Measurements from ENCODE around the gene SLC7A11.

Gene SLC7A11

DNA sequence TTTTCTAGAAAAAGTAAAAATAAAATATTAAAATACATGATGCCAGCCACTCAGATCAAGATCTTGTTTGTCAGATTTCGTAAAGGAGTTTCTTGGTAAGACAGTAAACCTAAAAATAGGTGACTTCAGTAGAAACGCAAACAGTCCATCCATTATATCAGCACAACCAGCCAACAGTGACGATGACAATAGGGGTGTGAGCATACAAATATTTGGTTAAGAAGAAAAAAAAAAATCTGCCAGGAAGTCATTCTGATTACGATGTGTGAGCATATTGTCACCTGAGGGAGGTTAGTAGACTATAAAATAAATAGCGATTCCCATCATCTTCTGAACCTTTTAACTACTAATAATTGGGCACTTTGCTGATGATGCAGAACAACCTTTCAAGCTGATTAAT, 37.6 kb downstream of the SLC7A11 start:
- no peak for DNase-seq

DNA sequence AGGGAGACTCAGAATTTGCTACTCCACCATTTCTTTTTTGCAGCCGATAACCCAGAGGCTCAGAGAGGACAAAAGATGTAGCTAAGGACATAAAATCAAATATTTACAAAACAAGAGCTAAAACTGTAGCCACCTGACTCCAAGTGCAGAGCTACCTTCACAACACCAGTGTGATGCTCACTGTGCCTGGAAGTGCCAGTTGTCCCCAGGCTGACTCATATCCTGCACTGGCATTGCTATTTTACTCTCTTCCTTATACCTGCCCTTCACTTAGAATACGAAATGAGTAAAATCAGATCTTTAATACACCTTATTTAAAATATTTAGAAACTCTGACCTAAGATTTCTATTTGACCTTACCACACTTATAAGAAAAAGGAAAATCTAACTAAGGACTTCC, 39.5 kb downstream of the SLC7A11 start:
- DNase-seq = no peak

DNA sequence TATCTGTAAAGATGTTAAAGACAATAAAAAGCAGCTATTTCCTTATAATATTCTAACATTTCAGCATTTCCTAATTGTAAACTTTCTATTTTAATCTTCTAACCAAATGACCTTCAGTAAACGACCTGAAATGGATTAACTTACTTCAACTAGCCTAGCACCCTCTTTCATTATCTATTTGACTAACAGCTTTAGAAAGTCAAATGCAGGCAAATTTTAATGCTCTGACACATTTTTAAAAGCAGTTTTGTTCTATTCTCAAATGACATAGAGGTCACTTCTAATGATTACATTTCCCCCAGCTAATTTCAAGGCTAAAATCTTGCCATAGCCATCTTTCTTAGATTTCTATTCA, 41.9 kb downstream of the SLC7A11 start:
- DNase-seq = peak; percentile 16

DNA sequence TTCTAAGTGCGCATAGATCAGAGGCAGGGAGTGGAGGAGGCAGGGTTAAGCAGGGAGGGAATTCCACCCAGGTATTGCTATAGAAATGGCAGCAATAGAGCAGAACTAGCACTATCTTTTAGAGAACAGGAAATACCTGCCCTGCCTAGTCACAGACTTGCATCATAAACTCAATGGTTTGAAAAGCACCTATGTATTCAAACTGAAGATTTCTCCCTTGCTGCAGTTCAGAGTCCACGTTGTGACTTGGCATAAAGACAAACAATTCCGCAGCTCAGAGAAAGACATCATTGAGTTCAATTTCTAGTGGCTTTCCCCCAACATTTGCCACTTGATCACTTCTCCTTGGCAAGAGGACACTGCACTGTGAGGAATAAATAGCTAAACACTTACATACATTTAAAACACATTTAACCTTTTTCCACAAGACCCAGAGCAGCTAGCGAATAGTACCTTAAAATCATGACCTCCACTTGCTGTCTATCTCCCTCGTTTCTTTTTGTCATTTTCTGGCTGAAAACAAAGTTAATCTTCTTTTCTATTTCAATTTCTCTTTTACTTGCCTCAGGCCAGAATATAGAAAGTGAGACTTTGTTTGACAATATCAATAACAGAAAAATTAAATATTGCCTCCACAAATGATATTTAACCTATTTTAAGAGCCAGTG, 42.4 kb downstream of the SLC7A11 start:
- peak; percentile 60 for DNase-seq

DNA sequence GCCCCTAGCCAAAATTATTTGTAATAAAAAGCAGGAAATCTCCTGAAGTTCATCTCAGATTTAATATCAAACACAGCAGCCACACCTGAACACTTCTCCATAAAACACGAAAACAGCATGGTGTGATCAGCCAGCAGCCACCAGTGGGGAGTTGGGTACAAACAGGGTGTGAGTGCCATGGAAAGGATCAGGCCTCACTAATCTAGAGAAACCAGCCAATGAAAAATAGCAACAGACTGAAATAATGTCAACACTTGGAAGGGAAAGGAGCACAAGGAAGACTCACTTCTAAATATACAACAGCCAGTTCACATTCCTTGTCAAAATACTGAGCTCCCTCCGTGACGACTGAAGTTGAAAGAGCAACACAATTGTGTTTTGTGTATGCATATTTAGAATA, 46.0 kb downstream of the SLC7A11 start:
- DNase-seq = no peak

DNA sequence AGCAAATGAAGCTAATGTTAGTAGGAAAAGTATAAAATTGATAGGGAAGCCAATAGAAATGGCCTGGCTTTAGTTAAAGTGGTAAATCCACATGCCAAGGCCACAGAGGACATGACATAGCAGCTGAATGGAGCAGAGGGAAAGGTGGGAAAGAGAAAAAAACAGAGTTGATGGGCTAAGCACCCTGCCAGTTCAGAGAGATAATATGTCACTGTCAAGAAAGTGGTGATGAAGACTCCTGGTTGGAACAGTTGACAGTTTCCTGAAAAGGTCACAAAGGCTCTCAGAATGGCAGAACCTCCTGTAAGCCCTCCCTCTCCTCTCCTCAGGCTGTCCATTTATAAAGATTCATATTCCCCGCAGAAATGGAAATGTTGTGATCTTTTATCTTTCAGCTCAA, 48.2 kb downstream of the SLC7A11 start:
- DNase-seq = no peak

DNA sequence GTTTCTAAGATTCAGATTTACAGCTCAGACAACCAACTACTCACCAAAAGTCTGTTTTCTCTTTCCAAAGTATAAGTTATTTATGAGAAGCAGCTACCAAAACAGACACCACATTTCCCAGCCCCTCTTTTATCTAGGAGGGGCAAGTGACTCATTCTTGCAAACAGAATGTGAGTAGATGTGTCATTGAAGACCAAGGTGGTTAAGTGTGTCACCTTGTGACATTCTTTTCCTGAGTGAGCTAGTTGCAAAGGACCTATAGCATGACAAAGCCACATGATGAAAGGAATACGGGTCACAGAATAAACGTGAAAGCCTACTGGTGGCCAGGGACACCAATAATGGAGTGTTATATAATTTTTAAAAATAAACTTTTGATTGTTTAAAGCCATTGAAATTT, 50.0 kb downstream of the SLC7A11 start:
- DNase-seq = no peak

DNA sequence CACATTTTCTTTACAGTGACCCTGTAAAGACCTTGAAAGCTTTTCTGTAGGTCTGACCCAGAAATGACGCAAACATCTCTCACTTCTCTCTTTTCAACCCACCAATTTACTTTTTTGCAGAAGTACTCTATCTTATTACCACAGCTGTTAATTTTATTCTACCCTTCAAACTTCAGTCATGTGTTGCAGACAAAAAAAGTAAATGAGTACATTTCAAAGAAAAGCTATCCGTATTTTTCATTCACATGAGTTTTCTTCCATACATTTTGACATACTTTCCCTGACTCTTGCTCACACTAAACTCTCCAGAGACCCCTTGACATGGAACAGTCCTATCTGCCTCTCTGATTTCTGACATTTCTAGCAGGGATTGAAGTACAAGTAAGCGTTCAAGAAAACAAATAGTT, 51.7 kb downstream of the SLC7A11 start:
- no peak for DNase-seq

DNA sequence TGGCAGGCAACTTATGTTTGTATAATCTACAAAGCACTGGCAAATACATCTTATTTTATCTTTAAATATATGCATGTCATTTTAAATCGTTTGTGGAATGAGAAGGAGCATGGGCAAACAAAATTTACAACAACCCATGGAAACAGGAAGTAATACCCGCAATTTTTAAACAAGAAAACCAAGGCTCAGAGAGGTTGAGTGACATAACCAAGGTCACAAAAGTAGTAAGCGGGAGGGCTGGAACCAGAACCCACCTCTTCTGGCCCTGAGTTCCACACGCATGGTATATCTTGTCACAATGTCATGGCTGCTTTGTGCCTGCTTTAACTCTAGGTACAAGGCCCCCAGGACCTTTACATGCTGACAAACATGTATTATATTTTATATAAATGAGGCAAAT, 52.9 kb downstream of the SLC7A11 start:
- no peak for DNase-seq

DNA sequence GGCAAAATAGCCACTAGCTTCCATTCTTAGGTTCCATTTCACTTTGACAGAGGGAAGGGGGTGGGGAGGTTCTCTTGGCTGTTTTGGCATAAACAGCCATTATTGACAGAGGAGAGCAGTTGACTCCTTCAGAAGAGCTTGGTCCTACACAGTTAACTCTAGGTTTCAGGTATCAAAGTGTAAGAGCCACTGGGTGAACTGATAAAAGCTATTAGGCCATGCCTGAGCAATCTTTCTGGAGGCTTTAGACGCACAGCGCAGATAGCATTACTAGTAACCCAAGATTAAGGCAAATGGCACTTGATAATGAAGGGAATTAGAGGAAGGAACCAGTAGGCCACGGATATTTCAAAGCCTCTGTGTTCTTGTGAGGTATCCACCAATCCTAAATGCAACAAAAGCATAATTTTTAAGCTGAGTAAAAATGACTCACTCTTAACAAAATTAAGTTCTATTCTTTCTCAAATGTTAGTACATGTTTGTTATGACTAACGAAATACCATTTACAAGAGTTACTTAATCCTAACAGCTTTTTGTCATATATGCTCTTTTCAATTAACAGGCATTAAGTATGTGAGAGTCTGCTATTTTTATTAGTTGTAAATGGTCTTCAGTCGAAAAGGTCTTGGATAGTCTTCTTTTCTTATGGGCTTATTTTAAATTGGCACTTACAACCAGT, 53.6 kb downstream of the SLC7A11 start:
- no peak for DNase-seq

DNA sequence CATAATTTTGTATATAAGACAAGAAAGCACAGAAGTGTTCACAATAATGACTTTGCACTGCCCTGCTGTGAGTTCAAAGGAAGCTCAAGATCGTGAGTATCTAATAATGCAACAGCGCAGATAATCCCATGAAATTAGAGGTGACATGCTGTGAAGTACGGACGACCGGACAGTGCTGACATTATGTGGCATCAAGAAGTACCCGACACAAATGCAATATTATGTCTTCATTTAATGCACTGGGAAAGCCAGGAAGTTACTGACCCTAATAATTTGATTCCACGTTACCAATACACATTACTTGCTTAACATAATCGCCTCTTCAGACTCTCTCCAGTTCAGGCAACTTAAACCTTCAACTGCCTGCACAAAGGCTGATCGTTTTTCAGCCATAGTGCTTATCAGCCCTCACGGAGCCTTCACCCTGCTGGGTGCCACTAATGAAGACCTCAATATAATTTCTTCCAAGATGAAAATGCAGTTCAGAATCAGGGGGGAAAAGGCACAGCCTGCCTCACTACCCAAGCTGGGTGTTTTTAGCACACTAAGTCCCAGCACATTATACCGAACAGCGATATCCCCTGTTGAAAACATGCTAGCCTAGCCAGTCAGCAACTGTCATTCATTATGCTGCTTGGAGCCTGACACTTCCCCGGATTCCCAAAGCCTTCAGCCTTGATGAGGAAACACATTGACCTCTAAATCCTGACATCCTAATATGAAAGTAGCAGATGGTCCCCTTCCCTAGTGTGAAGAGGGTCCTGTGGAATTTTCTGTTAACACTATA, 56.1 kb downstream of the SLC7A11 start:
- DNase-seq = no peak

DNA sequence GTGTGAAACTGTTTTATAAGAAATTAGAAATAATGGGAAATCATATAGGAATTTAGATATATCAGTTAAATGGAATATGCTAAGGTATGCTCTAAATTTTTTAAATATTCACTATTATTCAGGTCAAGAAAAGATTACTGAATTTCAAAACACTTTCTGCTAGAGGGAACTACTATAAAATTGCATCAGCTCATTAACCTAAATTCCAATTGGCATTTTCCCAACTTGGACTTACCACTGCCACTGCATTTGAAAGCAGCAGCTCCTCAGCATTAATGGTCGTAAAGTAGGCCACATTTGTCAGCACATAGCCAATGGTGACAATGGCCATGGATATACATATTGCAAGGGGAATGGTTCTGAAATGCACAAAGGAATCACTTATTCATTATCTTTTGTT, 57.3 kb downstream of the SLC7A11 start:
- no peak for DNase-seq

DNA sequence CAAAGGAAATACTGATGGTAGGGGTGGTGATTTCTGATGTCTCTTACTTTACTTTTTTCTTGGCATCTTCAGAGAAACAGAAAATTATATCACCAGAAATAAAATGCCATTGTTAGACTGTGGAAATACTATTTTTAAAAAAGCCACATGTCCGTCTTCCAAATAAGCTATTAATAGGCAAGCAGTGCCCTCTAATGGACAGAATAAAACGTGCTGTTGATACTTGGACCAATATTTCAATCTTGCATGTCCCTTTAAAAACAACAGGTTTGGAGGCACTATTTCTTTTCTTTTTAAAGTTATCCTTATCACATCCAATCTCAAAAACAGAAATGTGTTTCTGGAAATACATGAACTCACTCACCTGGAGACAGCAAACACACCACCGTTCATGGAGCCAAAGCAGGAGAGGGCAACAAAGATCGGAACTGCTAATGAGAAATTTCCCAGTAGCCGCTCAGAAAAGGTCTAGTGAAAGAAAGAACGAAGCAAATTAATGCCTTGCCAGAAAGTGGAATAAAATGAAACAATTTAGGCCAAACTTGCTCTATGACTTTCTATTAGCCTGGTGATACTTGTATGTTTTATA, 59.2 kb downstream of the SLC7A11 start:
- DNase-seq = peak; percentile 27

DNA sequence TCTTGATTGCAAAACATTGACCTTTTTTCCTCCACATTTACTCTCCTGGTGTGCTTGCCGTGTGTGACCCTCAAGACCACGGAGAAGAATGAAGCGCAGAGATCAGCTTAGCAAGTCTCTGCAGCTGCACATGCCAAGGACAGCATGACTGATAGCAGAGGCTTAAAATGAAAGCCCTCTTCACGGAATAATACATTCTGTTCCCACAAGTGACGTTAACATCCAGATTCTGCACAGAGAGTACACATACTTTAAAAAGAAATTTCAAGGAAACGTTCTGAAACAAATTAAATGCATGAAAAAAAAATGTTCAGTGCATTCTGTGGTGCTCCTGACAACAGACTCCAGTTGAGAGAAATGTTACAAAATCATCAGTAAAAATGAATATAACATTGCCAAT, 60.9 kb downstream of the SLC7A11 start:
- no peak for DNase-seq

DNA sequence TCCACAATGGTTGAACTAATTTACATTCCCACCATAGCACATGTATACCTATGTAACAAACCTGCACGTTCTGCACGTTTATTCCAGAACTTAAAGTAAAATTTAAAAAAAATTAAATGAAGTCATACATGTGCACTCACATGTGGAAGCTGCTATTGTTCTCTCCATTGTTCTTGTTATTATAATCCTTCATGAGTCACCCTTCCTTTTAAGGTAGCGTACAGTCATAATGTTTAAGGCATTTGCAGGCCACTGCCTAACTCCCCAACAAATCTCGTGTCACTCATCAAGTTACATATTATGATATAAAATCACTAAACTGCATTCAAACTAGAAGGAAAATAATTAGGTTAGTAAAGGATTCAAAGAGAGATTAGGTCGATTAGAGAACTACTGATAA, 63.6 kb downstream of the SLC7A11 start:
- no peak for DNase-seq

DNA sequence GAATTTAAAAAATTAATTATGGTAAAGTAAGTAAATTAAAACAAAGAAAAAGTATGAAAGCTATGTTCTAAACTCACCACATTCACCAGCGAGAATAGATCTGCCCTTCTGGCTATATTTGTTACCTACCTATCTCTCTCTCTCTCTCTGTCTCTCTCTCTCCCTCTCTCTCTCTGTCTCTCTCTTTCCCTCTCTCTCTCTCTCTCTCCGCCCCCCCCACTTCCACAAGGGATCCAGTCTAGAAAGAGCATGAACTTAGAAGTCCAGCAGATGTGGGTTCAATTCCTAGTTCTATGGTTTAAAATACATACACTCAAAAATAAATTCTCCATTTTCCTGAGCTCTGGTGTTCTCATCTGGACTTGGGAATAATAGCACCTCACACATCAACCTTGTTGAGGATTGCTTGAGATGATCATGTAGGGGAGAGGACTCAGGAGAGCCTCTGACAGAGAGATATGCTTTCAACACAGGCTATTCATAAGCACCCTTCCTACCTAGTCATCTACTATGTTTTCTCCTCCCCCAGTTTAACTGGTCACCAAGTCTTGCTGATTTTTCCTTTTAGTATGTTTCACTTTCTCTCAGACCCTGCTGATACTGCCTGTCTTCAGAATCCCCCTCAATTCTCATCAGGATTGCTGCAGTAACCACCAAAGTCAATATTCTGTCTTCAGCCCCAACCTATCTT, 64.7 kb downstream of the SLC7A11 start:
- DNase-seq = no peak

DNA sequence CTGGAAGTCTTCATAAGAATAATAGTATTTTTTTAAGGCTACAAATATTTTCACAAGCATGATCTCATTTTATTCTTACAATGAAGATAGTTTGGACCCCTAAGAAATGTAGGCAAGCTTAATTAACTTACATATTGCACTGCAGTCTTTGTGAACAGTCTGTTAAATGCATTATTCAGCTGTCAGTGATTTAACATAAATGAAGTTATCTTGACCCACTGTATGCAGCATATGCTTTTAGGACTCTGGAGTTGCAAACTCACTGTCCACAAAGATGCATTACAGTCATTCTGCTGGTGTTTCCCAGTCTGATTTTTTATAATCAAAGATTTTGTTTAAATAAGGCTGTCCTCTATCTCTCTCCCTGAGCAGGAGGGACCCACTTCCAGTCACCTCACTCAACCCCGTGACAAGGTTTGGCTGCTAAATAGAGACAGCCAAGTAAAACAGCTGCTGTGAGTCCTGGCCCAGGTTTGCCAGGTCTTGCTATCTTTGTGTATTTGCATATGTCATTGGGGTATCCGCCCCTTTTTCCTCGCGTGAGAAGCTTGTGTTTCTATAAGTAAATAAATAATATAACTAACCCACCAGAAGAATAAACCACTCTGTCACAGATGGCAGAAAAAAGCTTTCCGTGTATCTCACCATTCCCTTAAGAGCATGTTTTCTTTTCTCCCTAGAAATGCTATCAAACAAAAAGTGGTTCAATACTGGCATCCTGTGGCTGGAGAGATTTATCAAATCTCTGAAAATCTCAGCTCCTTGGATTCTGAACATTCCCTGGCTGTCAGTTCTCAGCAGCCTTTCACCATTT, 67.0 kb downstream of the SLC7A11 start:
- DNase-seq = peak; percentile 35

DNA sequence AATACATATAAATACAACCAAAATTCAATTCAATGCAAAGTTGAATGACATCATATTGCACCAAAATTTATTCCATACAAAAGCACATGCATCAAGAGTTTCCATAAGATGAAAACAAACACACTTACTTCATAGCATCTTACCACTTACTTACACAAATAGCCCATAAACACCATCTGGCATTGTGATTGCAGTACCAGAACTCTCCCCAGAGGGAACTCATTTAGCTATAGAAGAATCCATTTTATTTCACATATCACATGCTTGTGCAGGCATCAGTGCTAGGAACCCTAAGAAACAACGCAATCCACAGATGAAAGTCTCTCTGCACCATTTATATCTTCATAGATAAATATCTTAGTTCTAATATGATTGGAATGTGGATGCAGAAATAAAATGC, 77.9 kb downstream of the SLC7A11 start:
- no peak for DNase-seq

DNA sequence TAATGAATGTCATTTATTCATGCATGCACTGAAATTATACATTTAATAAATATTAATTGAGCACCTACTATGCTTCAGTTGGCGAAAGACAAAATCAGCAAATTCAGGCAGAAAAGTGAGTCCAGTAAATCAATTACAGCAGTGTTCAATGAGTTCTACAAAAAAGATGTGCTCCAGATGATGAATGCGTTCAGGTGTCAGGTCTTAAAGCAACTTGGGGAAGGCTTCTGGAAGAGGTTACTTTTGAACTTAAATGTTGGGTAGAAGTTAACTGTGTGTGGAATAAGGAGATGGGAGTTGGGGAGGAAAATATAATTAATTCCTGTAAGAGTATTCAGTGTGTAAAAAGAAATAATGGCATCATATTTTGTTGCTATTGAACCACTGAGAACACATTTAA, 79.0 kb downstream of the SLC7A11 start:
- DNase-seq = no peak

DNA sequence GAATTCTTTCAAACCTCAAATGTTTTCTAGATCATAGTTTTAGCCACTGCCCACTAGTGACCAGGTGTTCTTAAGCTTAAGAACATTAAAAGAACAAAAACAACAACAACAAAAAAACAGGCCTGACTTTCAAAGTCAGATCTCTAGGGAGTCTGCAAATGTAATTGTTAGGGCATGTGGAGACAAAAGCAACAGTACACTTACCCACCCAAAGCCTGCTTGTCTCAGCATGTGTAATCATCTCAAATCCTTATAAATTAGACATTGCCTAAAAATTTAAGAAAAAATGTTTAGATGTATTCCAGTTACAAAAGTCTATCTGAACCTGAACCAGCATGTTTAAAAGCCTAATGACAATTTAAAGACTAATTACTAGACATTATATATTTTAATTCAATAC, 79.9 kb downstream of the SLC7A11 start:
- no peak for DNase-seq

DNA sequence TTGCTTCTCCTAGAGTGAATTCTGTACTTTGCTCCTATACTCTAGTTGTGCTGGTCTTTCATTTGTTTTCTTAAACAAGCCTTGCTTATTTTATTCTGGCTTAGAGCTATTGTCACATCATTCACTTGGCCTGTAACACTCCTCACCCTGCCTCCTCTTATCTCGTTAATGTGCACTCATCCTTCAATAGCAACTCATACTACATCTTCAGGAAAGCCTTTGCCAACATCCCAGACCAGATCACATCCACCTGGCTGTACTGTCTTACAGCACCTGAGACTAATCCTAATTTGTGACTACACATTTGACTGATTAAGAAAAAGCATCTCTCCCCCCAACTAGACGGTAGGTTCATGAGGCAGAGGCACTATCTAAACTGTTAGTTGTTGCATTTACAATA, 80.8 kb downstream of the SLC7A11 start:
- no peak for DNase-seq

DNA sequence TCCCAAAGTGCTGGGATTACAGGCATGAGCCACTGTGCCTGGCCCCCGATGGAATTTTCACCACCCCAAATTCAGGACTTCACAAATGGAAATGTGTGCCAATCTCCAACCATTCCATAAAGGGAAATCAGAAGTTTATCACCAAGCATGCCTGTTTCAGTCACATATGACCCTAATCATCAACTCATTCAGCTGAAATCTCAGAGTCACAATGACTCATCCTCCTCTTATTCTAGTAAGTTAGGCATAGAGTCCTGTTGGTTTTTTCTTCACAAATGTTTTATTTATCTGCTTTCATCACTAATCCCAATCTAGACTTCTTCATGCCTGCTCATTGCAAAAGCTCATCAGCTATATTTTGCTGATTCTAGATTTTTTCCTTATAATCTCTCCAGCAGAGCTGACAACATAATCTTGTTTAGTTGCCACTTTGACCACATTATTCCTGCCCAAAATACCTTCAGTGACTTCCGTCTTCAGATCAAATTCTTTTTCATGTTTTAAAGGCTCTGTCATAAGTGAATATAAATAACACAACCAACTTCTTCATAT, 83.3 kb downstream of the SLC7A11 start:
- no peak for DNase-seq

Measured in NCI-H1048 (cell line).